ENCODE results near the gene GYG2. TPM values are rescaled to one million over a fixed set of nuclear protein-coding genes. Genes with fewer than 3 reads are reported as not detected.
"Not testable (repeated sequence)": the region's sequence is repeated elsewhere in the genome, so short reads cannot be mapped to it uniquely, and the experiment has no call there.

Gene GYG2
- total RNA-seq, 1 donor from 2014 or later, result 3.2 TPM

DNA sequence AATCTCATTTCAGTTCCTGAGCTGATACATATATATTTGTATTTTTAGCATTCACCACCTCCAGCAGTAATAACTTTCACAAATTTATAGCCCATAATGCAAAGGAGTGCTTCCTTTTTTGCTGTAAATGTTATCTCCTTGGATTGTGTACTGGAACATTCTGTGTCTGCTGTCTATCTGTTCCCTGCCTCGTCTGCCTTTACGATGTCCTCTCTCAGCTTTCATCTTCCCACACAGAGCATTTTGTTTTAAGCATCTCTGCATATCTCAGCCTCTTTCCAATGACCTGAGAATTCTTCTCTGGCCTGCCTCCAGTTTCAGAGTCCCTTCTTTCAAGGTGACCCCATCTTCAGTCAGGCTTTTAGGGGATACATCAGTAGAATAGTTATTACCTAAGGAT is 43.1 kb downstream of the GYG2 start:
- DNase-seq (ENCODE audit: low read depth), result no peak

DNA sequence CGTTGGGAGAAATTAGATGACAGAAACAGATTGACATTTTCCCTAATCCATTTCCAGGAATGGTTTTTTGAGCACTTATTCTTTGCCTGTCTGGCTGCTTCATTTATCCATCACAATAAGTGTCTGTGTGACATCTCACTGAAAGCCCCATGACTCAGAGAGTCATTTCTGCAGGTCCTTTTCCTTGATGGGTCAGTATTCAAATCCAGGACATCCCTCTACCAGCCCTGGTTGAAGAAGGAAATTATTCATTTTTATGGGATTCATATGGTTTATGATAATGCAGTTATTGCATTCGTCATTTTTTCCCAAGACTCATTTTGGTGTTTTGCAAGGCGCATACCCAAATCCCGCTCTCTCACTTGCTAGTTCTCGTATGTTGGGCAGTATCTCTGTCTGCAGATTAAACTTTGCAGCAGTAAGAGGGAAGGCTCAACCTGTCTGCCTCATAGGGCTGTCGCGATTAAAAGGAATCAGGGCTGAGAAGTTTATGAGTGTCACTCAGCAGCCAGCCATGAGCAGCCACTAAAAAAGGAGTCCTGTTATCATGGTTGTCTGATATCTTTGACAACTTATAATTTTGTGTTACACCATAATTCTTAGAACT is 44.0 kb downstream of the GYG2 start:
- no peak for DNase-seq (ENCODE audit: low read depth)

DNA sequence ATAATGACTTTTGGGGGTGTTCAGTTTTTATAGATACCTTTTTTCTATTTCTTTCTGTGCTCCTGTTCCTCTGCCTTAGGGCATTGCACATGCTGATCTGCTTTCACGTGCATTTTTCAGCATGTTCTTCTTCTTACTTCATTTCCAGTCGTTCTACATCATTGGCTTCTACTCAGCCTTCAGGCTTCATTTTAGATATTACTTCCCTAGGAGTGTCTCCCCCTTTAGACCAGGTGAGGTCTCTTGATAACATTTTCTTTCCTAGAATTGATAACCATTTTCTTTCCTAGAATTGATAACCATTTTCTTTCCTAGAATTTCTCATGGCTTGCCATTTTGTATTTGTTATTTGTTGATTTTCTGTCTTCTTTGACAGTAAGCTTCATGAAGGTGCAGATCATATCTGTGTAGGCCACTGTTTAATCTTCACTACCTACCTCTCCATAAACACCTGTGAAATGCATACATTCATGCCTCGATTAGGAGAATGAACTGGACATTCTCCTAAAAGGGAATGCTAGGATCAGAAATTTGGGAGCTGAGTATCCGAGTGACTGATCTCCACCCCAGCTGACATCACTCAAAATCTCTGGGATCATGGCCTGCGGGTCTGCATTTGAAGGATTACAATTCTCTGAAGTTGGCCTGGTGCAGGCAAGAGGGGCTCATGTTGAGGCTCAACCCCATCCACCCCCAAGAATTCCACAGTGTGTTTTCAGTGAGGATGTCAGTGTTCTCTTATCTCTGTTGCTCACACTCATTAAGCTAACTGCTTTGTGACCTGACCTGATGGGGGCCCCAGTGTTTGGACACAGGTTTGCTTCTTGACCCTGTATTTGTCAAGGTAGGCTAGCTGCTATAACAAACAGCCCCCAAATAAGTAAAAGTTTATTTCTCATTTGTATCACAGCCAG is 45.7 kb downstream of the GYG2 start:
- DNase-seq (ENCODE audit: low read depth), result no peak

DNA sequence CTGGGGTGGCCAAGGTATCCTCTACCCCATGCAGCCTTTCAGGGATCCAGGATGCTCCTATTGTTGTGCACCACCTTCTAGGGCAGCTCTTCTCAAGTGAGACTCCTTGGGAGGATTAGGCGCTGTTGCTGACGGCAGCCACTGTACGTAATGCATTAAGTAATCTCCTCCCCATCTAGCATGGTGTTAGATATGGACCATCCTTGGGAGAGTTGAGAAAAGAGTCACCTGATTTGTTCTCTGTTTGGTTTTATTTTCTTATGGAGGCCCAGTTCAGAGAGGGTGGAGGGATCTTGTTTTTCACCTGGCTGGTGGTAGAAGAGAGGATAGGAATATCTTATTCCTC is 46.4 kb downstream of the GYG2 start:
- no peak for DNase-seq (ENCODE audit: low read depth)

DNA sequence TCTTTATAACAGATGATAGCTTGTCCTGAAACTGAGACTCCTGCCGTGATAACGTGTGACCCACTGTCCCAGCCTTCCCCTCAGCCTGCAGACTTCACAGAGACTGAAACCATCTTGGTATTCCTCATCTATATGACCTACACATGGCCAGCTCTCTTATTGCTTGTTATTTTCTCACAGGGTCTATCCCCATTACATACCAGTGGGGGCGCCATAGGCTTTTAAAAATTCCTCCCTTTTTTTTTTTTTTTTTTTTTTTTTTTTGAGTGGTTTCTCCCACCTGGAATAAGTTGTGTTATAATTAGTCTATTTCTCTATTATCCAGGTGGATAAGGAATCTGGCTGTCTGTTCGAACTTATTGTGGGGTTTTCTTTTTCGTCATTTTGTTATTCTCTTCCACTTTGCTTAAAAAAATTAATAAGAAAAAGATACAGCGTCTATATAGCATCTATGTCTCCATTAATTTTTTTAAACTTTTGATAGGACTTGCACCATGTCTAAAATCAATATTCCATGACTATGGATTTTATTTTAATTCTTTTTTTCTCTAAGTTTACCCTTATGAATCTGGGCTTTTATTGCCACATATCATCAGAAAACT is 47.2 kb downstream of the GYG2 start:
- DNase-seq (ENCODE audit: low read depth), result no peak

DNA sequence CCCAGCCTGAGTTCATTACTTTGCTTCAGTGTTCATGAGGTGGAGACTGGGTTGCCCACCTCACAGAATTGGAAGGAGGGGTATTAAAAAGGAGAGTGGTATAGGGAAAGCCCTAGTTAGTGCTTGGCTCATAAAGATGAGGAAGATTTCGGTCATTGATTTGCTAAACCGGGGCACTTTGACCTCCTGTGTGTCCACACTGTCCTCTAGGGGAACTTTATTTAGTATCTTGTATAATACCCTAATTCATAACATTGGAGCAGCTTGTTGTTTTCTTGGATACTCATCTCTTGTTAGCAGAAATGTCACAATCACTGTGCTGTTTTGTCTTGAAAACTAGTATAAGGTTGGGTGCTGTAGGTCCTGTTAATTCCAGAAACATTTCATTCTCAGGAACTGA is 49.8 kb downstream of the GYG2 start:
- DNase-seq (ENCODE audit: low read depth), result no peak

DNA sequence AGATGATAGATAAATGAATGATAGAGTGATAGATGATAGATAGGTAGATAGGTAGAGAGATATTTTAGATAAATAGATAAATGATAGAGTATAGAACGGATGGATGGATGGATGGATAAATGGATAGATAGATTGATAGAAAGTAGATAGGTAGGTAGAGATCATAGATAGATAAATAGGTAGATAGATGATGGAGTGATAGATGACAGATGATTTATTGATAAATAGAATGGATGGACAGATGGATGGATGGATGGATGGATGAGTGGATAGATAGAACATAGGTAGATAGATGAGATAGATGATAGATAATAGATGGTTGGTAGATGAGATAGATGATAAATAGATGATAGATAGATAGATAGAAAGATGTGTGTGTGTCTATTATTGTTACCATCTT is 50.9 kb downstream of the GYG2 start:
- no peak for DNase-seq (ENCODE audit: low read depth)

DNA sequence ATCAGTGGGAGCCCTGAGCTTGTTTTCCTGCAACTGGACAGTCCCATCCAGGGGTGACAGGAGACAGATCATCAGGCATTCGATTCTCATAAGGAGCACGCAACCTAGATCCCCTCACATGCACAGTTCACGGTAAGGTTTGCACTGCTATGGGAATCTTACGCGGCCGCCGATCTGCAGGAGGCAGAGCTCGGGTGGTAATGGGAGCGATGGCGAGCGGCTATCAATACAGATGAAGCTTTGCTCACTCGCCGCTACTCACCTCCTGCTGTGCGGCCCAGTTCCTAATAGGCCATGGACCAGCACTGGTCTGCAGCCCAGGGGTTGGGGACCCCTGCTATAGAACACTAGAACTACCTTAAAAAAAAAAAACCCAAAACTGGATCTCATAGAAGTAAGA is 55.0 kb downstream of the GYG2 start:
- no peak for DNase-seq (ENCODE audit: low read depth)

DNA sequence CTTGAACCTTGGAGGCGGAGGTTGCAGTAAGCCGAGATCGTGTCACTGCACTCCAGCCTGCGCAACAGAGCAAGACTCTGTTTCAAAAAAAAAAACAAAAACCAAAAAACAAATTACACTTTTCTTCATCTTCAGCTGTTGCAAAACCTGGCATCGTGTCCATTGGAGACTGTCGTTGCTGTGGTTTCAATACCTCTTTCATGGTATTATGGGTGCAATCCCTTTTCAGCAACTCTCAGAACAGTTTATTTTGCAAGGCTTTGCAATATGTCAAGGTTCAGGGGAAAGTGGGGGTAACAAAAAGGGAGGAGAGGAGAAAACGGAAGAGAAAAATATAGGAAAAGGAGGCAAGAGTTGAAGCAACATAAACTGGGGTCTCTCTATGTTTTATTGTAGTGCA is 59.6 kb downstream of the GYG2 start:
- no peak for DNase-seq (ENCODE audit: low read depth)

DNA sequence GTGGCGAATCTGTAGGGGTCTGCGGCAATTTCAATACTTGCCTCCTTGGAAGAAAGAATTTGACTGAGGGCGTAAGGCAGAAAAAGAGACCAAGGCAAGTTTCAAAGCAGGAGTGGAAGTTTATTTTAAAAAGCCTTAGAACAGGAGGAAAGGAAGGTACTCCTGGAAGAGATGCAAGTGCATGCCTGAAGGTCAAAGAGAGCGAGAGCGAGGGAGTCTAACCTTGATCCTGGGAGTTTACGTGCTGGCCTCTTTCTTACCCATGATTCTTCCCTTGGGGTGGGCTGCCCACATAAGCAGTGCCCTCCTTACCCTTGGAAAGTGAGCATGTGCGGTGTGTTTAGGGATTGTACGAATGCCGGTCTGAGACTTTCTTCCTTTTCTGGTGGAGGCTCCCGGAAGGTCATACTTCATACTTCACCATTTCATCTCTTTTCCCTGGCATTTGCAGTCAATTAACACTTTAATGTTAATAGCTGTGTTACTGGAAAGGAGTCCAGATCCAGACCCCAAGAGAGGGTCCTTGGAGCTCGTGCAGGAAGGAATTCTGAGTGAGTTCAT is 60.4 kb downstream of the GYG2 start:
- no peak for DNase-seq (ENCODE audit: low read depth)

DNA sequence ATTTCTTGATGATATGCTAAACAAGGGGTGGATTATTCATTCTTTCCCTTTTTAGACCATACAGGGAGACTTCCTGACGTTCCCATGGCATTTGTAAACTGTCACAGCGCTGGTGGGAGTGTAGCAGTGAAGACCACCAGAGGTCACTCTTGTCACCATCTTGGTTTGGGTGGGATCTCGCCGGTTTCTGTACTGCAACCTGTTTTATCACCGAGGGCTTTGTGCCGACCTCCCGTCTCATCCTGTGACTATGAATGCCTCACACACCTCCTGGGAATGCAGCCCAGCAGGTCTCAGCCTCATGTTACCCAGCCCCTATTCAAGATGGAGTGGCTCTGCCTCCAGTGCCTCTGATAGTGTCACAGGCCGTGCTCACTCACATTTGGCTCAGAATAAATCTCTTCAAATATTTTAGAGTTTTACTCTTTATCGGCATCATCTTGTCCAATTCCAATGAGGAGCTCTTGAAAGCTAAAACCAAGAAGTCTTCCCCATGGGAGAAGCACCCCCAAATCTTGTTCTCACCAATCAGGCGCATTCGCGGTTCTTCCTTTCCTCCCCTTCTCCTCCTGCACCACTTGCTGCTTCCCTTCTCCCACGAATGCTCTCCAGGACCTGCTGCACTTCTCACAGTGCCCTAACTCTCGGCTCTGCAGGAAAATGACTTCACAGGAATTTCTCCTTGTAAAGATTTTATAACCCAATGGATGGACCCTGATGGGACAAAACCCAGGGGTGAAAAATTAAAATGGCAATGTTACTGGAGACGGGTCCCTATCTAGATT is 61.2 kb downstream of the GYG2 start:
- not testable (repeated sequence) for DNase-seq (ENCODE audit: low read depth)

DNA sequence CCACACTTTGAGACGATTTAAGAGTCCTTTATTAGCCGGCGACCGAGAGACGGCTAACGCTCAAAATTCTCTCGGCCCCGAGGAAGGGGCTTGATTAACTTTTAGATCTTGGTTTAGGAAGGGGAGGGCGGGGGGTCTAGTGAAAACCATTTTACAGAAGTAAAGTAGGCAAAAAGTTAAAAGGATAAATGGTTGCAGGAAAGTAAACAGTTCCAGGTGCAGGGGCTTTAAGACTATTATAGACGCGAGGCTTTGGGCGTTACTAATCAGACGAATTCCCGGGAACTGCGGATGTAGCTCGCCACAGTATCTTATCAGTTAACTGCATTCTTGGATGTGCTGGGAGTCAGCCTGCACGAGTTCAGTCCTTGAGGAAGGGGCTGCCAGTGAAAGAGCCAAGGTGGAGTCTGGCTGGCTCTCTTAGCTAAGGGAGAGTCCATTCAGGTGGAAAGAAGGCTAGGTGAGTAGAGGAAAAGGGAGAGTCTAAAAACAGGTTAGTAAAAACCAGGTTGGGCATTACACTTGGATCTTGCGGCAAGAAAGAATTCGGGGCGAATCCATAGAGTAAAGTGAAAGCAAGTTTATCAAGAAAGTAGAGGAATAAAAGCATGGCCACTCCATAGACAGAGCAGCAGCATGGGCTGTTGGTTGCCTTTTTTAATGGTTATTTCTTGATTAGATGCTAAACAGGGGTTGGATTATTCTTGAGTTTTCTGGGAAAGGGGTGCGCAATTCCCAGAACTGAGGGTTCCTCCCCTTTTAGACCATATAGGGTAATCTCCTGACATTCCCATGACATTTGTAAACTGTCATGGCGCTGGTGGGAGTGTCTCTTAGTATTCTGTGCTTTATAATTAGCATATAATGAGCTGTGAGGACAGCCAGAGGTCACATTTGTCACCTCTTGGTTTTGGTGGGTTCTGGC is 62.1 kb downstream of the GYG2 start:
- not testable (repeated sequence) for DNase-seq (ENCODE audit: low read depth)

DNA sequence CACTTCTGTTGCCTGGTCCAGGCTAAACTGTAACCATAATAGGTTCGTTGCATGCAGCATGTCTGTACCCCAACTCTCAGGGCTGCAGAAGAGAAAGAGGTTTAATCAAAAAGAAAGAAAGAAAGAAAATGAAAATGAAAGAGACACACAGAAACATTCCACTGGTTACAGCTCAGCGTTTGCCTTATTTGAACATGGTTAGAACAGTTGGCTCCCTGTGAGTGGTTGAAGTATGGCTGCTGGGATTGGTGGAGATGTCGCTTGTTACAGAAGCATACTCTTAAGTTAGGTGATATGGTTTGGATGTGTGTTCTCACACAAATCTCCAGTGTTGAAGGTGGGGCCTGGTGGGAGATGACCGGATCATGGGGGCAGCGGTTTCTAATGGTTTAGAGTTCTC is 64.1 kb downstream of the GYG2 start:
- no peak for DNase-seq (ENCODE audit: low read depth)

DNA sequence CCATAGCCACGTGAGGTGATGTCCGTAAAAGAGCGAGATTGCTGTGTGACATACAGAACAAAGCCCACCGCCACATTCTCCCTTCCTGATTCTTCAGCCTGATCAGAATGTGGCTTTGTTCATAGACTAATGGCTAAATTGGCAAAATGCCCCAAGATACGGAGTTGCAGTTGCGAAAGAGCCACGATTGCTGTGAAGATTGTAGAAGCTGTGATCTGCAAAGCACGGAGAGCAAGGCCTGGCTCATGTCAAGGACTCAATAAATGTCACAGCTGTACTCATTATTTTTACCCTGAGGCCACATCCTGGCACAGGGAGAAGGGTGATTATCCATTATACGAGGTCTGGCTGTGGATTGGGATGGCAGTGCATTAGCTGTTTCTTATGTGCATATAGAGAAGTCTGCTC is 66.2 kb downstream of the GYG2 start:
- peak; percentile 68 for DNase-seq (ENCODE audit: low read depth)

DNA sequence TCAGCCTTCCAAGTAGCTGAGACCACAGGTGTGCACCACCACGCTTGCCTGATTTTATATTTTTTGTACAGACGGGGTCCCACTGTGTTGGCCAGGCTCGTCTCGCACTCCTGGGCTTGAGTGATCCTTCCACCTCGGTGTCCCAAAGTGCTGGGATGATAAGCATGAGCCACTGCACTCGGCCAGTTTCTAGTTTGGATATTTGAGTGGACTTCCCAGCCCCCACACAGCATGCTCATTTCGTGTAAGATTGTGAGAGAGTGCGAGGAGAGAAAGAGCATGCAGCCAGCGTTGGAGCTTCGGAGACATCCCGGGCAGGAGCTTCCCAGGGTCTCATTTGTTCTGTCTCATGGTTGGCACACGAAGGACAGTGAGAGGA is 68.6 kb downstream of the GYG2 start:
- no peak for DNase-seq (ENCODE audit: low read depth)

DNA sequence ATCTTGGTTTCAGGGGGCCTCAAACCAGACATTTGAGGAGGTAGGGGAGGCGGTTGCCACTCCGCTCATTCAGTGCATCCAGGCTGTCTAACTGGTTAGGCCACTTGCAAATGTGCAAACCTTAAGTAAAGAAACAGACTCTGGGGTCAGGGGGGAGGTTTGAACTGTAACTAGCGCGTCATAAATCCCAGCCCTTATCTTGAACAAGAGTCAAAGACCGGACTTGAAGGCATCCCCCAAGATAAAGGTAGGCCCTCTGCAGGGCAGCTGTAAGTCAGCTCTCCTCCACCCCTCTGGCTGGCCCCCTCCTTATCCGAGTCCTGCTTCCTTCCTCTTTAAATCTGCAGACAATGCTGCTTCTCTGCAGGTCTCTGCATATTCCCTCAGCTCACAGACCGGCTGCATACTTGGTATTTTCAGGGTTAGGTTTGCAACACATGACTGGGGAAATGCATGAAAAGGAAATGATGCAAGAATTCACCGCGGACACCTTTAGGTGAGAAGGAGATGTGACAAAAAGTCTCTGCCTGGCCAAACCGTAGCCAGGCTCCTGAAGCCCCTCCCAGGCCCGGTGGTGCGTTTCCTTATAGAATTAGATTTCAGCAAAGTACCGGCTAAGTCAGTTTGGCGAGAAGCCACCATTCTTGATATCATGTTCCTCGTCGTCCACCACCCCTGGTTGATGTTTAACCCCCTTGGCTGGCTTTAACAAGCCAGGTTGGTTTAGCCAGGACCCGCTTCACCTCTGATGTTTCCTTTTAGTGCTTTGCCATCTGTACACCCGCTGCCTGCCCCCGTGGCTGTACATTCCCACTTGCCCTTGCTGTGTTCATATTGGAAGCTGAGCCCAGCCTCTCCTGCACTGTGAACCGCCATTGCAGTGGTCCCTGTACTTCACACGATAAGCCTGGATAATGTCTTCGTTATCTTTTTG is 69.2 kb downstream of the GYG2 start:
- DNase-seq (ENCODE audit: low read depth), result peak; percentile 53

DNA sequence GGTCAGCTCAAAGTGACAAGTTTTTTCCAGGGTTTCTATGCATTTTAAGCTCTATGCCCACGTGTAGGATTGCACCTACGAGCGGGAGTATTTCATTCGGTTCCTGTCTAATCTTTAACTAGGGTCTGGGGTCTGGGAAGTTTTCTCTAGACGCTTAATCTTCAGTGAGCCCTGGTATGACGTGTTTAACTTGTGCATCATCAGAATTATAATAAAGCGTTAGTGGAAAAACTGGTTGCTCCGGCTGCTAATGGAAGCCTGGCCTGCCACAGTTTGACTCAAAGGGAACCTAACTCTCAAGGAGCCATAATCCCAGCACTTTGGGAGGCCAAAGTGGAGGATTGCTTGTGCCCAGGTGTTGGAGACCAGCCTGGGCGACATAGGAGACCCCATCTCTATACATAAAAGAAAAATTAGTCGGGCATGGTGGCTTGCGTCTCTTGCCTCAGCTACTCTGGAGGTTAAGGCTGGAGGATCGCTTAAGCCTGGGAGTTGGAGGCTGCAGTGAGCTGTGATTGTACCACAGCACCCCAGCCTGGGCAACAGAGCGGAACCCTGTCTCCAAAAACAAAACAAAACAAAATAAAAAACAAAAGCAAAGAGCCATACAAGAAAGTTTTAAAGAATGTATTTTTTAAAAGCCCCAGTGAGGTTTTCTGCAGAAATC is 70.2 kb downstream of the GYG2 start:
- no peak for DNase-seq (ENCODE audit: low read depth)

DNA sequence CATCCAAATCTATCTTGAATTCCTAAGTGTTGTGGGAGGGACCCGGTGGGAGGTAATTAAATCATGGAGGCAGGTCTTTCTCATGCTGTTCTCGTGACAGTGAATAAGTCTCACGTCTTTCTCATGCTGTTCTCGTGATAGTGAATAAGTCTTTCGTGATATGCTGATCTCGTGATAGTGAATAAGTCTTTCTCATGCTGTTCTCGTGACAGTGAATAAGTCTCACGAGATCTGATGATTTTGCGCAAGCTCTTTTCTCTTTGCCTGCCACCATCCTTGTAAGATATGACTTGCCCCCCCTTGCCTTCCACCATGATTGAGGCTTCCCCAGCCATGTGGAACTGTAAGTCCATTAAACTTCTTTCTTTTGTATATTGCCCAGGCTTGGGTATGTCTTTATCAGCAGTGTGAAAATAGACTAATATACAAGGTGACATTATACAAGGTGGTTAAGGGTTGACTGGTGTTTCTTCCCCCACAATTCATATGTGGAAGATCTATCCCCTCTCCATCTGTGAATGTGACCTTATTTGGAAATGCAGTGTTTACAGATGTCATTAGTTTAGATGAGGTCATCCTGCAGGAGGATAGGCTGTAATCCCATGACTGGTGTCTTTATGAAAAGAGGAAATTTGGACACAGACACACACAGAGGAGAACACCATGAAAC is 72.8 kb downstream of the GYG2 start:
- DNase-seq (ENCODE audit: low read depth), result peak; percentile 2

DNA sequence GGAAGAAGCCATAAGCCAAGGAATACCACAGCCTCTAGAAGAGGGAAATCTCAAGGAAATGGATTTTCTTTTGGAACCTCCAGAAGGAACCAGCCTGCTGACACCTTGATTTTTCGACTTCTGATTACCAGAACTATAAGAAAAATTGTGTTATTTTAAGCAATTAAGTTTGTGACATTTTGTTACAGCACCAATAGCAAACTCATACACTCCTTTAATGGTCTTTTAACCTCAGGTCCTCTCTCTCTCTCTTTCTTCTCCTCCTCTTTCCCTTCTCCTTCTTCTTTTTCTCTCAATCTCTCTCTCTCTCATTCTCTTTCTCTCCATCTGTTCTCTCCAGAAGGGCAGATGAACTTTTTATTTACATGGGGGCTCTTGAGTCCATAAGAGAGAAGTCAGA is 74.1 kb downstream of the GYG2 start:
- no peak for DNase-seq (ENCODE audit: low read depth)
